KG1 (cell line): ENCODE data around the gene TMEM217.

Experiments
- DNase-seq: peaks from one replicate; lab custom pipeline; 2025; lab: John Stamatoyannopoulos, UW

The TMEM217 gene

GRCh38 chr6:37279366-37280134 is 21.6 kb upstream of the TMEM217 start:
- no peak for DNase-seq

GRCh38 chr6:37277001-37277409 is 19.1 kb upstream of the TMEM217 start:
- no peak for DNase-seq

- DNase-seq = no peak
Measured at GRCh38 chr6:37275350-37275749, 17.4 kb upstream of the TMEM217 start.

DNA sequence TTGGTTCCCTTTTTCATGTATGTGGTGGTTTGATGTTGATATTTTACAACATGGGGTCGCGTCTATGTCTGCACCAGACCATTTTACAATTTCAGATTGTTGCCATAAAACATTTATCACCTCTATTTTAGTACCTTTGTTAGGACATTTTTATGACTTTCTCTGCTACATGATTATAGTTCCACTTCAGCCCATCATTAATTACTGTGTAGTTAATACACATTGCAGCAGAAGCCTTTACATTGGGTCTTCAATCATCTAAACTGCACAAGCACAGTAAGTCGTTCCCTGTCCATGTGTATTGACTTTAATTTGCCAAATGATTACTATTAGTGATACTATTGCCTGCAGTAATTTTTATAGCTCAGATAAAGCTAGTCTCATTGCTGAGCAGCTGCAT is 15.7 kb upstream of the TMEM217 start:
- no peak for DNase-seq

- no peak for DNase-seq
Measured at GRCh38 chr6:37272834-37273566, 15.1 kb upstream of the TMEM217 start.

DNA sequence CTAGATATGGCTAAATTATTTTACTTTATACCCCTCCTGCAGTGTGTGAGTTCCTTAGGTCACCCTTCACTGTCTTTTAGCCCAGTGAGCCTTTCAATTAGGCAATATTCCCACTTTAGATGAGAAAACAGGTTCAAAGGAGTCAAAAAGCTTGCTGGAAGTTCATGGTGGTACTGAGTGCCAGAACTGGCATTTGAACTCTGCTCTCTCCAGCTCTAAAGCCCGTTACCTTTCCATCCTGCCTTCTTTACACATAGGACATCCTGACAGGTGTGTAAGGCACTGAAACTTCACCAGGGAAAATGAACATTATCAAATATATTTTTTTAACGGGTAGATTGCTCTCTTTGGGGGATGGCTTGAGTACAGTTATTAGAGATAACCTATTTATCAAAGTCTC is 11.2 kb upstream of the TMEM217 start:
- DNase-seq = no peak

GRCh38 chr6:37265860-37266259 is 7.9 kb upstream of the TMEM217 start:
- no peak for DNase-seq

DNA sequence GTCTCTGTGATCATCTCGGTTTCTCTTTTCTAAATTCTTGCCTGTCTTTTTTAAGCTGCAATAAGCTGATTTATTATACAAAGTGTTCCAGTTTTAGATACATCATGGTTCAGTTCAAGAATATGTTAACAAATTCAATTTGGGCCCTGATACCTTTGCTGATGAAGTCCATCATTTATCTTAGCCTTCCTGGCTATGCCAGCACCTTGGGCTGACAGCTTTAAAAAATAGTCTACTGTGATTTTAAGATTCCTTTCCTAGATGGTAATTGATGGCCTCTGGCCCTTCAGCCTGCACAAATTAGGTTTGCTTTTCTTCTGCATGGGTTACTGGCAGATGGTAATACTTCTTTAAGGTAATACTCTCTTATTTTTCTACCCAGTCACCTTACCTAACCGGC is 7.1 kb upstream of the TMEM217 start:
- no peak for DNase-seq

- DNase-seq = no peak
Measured at GRCh38 chr6:37262446-37263026, 4.6 kb upstream of the TMEM217 start.

DNA sequence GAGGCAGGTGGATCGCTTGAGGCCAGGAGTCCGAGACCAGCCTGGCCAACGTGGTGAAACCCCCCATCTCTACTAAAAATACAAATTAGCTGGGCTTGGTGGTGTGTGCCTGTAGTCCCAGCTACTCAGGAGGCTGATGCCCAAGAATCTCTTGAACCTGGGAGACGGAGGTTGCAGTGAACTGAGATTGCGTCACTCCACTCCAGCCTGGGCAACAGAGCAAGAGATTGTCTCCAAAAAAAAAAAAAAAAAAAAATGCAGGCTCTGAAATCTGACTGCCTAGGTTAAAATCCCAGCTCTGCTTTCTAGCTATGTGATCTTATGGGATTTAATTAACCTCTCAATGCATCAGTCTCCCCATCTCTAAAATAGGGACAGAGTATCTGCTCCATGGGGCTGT is 3.3 kb upstream of the TMEM217 start:
- no peak for DNase-seq

GRCh38 chr6:37260444-37260843 is 2.5 kb upstream of the TMEM217 start:
- DNase-seq = no peak

- no peak for DNase-seq
Measured at GRCh38 chr6:37260040-37260439, 2.1 kb upstream of the TMEM217 start.

GRCh38 chr6:37259191-37259590 is 1.2 kb upstream of the TMEM217 start:
- DNase-seq = peak; percentile 53

- DNase-seq = no peak
Measured at GRCh38 chr6:37258405-37259105, 611 bp upstream of the TMEM217 start.

DNA sequence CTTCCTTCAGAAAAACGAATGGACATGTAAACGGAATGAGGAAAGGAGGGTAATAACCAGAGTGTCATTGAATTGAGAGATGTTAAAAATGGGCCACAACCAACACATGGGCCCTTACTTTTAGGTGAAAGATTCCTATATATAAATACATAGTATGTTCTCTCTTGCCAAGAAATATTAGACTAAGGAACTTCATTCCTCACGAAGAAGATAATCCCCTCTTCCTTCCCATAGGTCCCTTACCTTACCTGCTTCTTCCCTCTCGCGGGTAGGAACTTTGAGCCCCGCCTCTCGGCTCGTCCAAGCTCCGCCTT is 667 bp downstream of the TMEM217 start:
- DNase-seq = no peak

DNA sequence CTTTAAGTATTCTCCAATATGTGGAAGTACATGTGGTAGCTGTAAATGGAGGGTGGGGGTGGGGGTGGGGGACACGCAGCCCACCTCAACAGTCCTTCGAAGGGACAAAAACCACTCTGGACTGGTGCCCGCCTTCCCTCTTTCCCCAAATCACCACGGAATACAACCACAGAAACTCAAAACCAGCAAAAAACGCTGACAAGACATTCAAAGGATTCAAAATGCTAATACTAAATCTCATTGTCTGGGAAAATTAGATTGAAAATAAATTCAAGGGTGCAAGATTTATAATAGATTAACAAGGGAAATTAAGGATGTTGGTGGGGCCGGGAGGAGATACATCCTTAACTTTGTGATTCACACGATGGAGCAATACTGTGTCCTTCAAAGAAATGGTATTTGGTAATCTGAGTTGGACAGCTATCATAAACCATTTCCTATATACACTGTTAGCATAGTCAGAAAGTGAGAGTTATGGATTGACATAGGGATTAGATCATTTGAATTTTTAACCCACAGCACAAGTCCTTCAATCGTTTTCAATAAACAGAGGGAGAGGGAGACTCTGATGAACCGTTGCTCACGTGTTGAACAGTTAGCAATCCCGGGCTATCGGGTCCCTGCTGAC is 1.1 kb downstream of the TMEM217 start:
- no peak for DNase-seq

DNA sequence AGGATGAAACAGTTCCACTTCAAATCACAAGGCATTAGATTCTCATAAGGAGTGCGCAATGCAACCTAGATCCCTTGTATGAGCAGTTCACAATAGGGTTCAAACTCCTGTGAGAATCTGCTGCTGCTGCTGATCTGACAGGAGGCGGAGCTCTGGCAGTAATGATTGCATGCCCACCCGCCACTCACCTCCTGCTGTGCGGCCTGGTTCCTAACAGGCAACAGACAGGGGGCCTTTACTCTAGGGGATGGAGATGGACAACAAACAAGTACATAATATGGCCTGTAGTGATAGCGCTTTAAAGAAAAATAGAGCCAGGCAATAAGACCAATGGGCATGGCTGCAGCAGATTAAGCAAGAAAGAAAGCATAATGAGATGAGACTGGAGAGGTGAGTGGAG is 3.1 kb downstream of the TMEM217 start:
- no peak for DNase-seq

DNA sequence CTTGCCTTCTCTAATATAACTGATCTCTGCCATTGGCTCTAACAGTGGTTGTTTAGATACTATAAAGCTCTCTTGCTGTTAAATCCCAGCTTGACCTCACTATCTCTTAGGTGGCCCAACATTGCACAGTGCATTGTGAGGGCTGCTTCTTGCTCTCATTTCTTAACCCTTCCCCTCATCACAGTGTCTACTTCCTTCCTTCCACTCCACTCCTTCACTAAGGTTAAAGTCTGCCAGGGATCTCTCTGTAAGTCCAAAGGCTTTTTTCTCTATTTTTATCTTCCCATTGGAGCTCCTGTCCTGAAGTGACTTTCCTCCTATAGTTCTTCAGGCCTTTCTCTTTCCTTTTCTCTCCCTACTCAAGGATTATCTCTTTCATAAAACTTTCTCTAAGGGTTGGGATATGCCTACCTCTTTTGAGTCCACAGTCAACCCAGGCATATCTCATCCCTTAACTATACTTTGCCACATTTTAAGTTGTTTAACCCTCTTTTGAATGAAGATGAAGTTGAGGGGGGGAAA is 4.4 kb downstream of the TMEM217 start:
- no peak for DNase-seq

DNA sequence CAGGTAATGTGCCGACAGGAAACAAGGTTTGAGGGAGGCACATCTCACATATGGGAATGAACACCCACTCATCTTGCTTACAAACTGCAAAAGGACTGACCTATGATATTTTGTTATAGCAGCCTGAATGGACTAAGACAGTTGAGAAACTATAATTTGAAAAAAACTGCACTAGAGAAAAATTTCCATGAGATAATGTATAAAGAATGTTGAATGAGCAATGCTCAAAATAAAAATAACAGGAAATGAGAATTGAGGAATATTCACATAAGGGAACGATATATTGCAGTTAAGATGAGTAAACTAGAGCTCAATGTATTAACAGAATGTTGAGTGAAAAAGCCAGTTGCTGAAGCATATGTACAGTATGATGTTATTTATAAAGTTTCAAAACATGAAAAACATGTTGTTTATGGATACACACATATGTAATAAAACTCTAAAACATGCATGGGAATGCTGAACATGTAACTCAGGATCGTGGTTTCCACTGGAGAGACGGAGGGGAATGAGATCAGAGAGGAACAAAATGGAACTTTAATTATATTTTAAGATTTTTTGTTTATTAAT is 6.6 kb downstream of the TMEM217 start:
- no peak for DNase-seq

DNA sequence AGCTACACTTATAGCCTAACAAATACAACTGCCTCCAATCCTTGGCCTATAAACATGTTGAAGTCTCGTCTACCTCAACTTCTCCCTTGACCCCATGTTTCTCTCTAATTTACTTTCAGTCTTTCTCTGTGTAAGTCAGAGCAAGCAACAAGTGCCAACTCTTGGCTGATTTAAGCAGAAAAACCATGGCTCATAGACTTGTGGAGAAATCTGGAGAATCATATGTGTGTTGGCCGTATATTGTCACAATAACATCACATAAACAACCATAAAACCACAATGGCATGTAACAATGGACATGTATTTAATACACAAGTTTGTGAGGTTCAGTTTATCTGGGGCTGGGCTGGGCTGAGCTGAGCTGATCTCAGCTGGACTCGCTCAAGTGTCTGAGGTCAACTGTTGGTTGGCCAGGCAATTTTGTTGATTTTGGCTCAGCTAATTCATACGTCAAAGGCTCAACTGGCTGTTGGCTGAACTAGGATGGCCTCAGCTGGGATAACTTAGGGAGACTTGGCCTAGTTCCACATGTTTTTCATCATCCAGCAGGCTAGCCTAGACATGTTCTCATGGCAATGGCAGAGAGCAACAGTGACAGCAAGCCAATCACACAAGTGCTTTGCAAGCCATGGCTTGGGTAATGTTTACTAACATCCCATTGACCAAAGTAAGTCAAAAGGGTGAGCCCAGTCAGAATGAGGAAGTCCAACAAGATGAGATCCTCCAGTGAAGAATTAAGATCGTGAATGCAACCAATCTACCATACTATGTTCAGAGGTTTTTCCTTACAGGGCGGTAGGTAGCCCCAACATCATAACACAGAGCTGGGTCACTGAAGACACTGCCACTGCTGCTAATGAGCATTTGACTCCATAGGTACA is 13.3 kb downstream of the TMEM217 start:
- no peak for DNase-seq
